B cell (primary cell): ENCODE data around the gene MOK. TPM values are rescaled to one million over a fixed set of nuclear protein-coding genes. Genes with fewer than 3 reads are reported as not detected.

Experiments used
- ATAC-seq: fragments of 200-7000 bp; cut with Tn5 transposase; one replicate; pipeline ENCODE4 v1.10.0; 2021; ENCODE audit warnings: low read depth, mild to moderate bottlenecking, moderate number of reproducible peaks, moderate library complexity
- CTCF ChIA-PET: fragments of 350-600 bp; sonication (Branson Sonifier 250); formaldehyde crosslinking; loops from one replicate; lab custom pipeline; 2021; ENCODE audit warnings: antibody characterized with exemption, inconsistent platforms; lab: Charles Lee
- POLR2A ChIA-PET: fragments of 350-600 bp; sonication (Branson Sonifier 250); formaldehyde crosslinking; loops from one replicate; lab custom pipeline; 2021; ENCODE audit warnings: antibody characterized with exemption; lab: Charles Lee
- DNase-seq: peaks from one replicate; pipeline ENCODE4 v3.0.0; 2013
- H2AFZ ChIP-seq: 2 replicates; pipeline ENCODE4 v1.6.1; 2012; ENCODE audit warnings: mild to moderate bottlenecking, low read depth, low read length; ENCODE audit not compliant: insufficient read depth, poor library complexity, severe bottlenecking
- H3K27ac ChIP-seq, 2 donors: 1 replicate in 1 of 2; 2 replicates in 1 of 2; pipeline ENCODE4 v1.5.1; 2012 to 2013; ENCODE audit warnings: low read length in 2 of 2, mild to moderate bottlenecking in 2 of 2, moderate library complexity in 1 of 2
- H3K27me3 ChIP-seq, 4 experiments: fragments of 200-600 bp in 1 of 4; sonication (generic) in 1 of 4; replicated peaks in 1 of 4; 1 replicate in 2 of 4; 2 replicates in 2 of 4; pipeline versions ENCODE4 v1.6.1 to v1.7.0; 2013 to 2016; ENCODE audit warnings: low read length in 3 of 4, mild to moderate bottlenecking in 2 of 4, mixed read lengths in 1 of 4, moderate library complexity in 1 of 4; ENCODE audit not compliant: insufficient read depth in 4 of 4, control insufficient read depth in 3 of 4; ENCODE audit errors: control extremely low read depth in 1 of 4
- H3K36me3 ChIP-seq, 2 experiments: replicated peaks in 1 of 2; 1 replicate in 1 of 2; 2 replicates in 1 of 2; pipeline versions ENCODE4 v1.6.1 to v1.7.1; 2013; ENCODE audit warnings: low read length in 1 of 2; ENCODE audit not compliant: insufficient read depth in 2 of 2, control insufficient read depth in 1 of 2; ENCODE audit errors: control extremely low read depth in 1 of 2, extremely low read depth in 1 of 2
- H3K4me1 ChIP-seq, 2 donors: fragments of 200-600 bp in 1 of 2; sonication (generic) in 1 of 2; 1 replicate in 1 of 2; 2 replicates in 1 of 2; pipeline versions ENCODE4 v1.5.1 to v1.6.1; 2013 to 2017; ENCODE audit warnings: low read length in 2 of 2; ENCODE audit not compliant: control insufficient read depth in 2 of 2, insufficient read depth in 2 of 2
- H3K4me2 ChIP-seq: replicated peaks from 2 replicates; pipeline ENCODE3; 2012; ENCODE audit warnings: mild to moderate bottlenecking, low read depth, low read length; ENCODE audit not compliant: poor library complexity, severe bottlenecking
- H3K4me3 ChIP-seq, 5 experiments: fragments of 200-600 bp in 1 of 5; sonication (generic) in 1 of 5; 1 replicate in 3 of 5; 2 replicates in 2 of 5; pipeline versions ENCODE4 v1.5.1 to v1.7.0; 2011 to 2016; ENCODE audit warnings: low read length in 4 of 5, mild to moderate bottlenecking in 4 of 5, low read depth in 2 of 5, control low read depth in 1 of 5, moderate library complexity in 1 of 5; ENCODE audit not compliant: insufficient read depth in 1 of 5; ENCODE audit errors: control extremely low read depth in 1 of 5, extremely low read depth in 1 of 5
- H3K79me2 ChIP-seq: fragments of 200-600 bp; sonication (generic); one replicate; pipeline ENCODE4 v1.6.0; 2016; ENCODE audit warnings: low read length; ENCODE audit not compliant: control insufficient read depth, insufficient read depth
- H3K9ac ChIP-seq: fragments of 200-600 bp; sonication (generic); 2 replicates; pipeline ENCODE4 v1.6.1; 2017; ENCODE audit warnings: mild to moderate bottlenecking, low read length, moderate library complexity
- H3K9me3 ChIP-seq, 3 donors: one replicate each; pipeline versions ENCODE4 v1.6.1 to v1.7.1; 2013; ENCODE audit warnings: low read length in 2 of 3; ENCODE audit not compliant: control insufficient read depth in 2 of 3, insufficient read depth in 1 of 3; ENCODE audit errors: control extremely low read depth in 1 of 3
- H4K20me1 ChIP-seq: 2 replicates; pipeline ENCODE4 v1.6.0; 2012; ENCODE audit warnings: mild to moderate bottlenecking, low read length; ENCODE audit not compliant: insufficient read depth, control insufficient read depth, poor library complexity, severe bottlenecking
- H3K27ac Mint-ChIP-seq: one replicate; pipeline ENCODE4 v1.8.0; 2021; ENCODE audit warnings: mixed read lengths
- H3K27me3 Mint-ChIP-seq: one replicate; pipeline ENCODE4 v1.8.0; 2021; ENCODE audit warnings: mixed read lengths
- H3K4me1 Mint-ChIP-seq: one replicate; pipeline ENCODE4 v1.8.0; 2021; ENCODE audit warnings: mixed read lengths
- H3K4me3 Mint-ChIP-seq: one replicate; pipeline ENCODE4 v1.8.0; 2021; ENCODE audit warnings: mixed read lengths
- H3K9me3 Mint-ChIP-seq: one replicate; pipeline ENCODE4 v1.8.0; 2022; ENCODE audit warnings: mixed read lengths; ENCODE audit not compliant: insufficient read depth
- CTCF ChIP-seq: fragments of 200-600 bp; IDR thresholded peaks from one replicate; pipeline ENCODE4 v1.8.0; 2022; ENCODE audit warnings: antibody characterized with exemption, mild to moderate bottlenecking
- EZH2 ChIP-seq: IDR thresholded peaks from 2 replicates; pipeline ENCODE4 v1.6.1; 2012; ENCODE audit warnings: borderline replicate concordance, low read depth, mild to moderate bottlenecking, moderate library complexity, low read length; ENCODE audit not compliant: insufficient read depth, poor library complexity, severe bottlenecking
- WGBS: methylation state at CpG from one replicate; pipeline ENCODE4 v1.1.5; 2013; ENCODE audit warnings: missing lambda C conversion rate; ENCODE audit not compliant: insufficient coverage; 5-methylcytosine and 5-hydroxymethylcytosine counted together
- intact Hi-C: fragments of 100-400 bp; cut with micrococcal nuclease; formaldehyde crosslinking; loops from one replicate; pipeline ENCODE4 v1.10.0; 2022
- polyA plus RNA-seq: library from polyadenylated mRNA; depleted of rRNA; stranded (reverse); fragments of >200 nt; gene quantifications from 2 replicates; pipeline ENCODE4 v1.2.3, GENCODE V29; 2012
- total RNA-seq, 2 donors: library from RNA; stranded (reverse); fragments of 120-200 nt in 1 of 2; gene quantifications; 1 replicate in 1 of 2; 2 replicates in 1 of 2; pipeline versions ENCODE4 v1.2.3 to v1.2.4, GENCODE V29; 2013 to 2022

MOK gene
- total and polyA plus RNA-seq, 2 donors (not counting 1 experiment from before 2014, with no cell fraction given): 1.2 to 3.0 TPM

DNA sequence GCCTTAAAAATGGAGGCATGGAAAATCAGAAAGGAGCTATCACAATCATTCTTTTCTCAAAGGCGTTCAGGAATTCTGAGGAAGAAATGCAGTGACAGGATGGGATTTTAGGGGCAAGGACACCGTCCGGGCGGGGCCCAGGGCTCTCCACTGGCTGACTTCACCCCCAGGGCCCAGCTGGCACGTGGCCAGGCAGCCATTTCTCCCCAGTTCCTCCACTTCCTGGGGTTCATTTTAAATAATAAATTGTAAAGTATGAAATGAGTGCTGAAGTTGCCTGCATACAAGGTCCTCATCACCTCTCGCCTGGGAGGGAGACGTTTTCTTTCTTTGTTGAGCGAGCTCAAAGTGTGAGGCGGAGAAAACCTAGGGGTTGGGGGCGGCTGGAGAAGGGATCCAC, 91.5 kb downstream of the MOK start:
- intact Hi-C loops: no loop called here
- Mint-ChIP-seq H3K9me3 (no peaks in the 10 kb centered on the region), H3K4me3 (no peak overlapping the region), H3K27ac (no peak overlapping the region), H3K4me1 (no peaks in the 10 kb centered on the region), H3K27me3 (no peaks in the 10 kb centered on the region)
- 100% methylated on average over 2 of the region's 10 CpGs for WGBS
- Histone ChIP-seq H3K79me2 (no peaks in the 10 kb centered on the region), H3K4me2 (no peak overlapping the region), H3K4me3 (no peak overlapping the region), H3K36me3 (peaks cover 0 to 45% of the 10 kb centered on the region in 2 experiments), H3K27me3 (no peaks in the 10 kb centered on the region), H3K4me1 (no peaks in the 10 kb centered on the region), H4K20me1 (peaks cover 85% of the 10 kb centered on the region), H2AFZ (no peak overlapping the region), H3K9ac (no peak overlapping the region), H3K27ac (no peak overlapping the region), H3K9me3 (no peaks in the 10 kb centered on the region)
- ChIA-PET POLR2A (no interaction called here), CTCF (no interaction called here)
- no peak for TF ChIP-seq EZH2
- TF ChIP-seq CTCF: no peak
- no peak for ATAC-seq
- DNase-seq: no peak

DNA sequence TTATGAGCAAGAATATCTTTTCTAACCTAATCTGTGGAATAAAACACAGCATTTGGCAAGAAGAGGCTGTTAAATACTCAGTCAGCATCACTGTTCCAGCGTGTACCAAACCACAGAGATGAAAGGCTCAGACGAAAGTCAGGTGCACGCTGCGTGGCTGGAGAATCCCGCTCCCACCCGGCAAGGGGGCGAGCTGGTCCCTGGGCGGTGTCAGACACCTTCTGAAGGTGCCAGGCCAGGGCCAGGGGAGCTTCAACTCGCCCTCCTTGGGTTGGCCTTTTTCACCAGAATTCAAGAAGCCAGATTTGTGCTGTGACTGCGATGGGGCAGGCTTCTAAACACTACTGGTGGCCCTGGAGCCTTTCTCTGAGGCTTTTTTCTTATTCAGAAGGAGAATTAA, 92.1 kb downstream of the MOK start:
- Histone ChIP-seq H3K4me2 (no peak overlapping the region), H3K4me1 (no peaks in the 10 kb centered on the region), H3K27ac (no peak overlapping the region), H3K9ac (no peak overlapping the region), H4K20me1 (peaks cover 82% of the 10 kb centered on the region), H3K27me3 (no peaks in the 10 kb centered on the region), H3K9me3 (no peaks in the 10 kb centered on the region), H2AFZ (no peak overlapping the region), H3K79me2 (no peaks in the 10 kb centered on the region), H3K36me3 (peaks cover 0 to 50% of the 10 kb centered on the region in 2 experiments), H3K4me3 (no peak overlapping the region)
- H3K4me3 Mint-ChIP-seq: no peak overlapping the region
- ChIA-PET POLR2A (no interaction called here), CTCF (no interaction called here)
- DNase-seq (no peak), ATAC-seq (no peak)
- intact Hi-C loops: no loop called here
- no peak overlapping the region for H3K27ac Mint-ChIP-seq
- 96% methylated on average over 9 of the region's 10 CpGs for WGBS
- H3K27me3 Mint-ChIP-seq: no peaks in the 10 kb centered on the region
- no peaks in the 10 kb centered on the region for H3K9me3 Mint-ChIP-seq
- no peaks in the 10 kb centered on the region for H3K4me1 Mint-ChIP-seq
- no peak for TF ChIP-seq EZH2
- no peak for TF ChIP-seq CTCF
